Suppressor macrophage treated with lipopolysaccharide for 4 hours (primary cell): ENCODE results near the gene TNP2.
A peak's percentile ranks its signal among the peaks of the same experiment; 100 is the strongest.

ENCODE experiments used
- DNase-seq: peaks from one replicate; pipeline ENCODE4 v3.0.0-alpha.2; 2020

The TNP2 gene

GRCh38 chr16:11276896-11277593 lies 7.9 kb upstream of the TNP2 start:
- DNase-seq = no peak

DNA sequence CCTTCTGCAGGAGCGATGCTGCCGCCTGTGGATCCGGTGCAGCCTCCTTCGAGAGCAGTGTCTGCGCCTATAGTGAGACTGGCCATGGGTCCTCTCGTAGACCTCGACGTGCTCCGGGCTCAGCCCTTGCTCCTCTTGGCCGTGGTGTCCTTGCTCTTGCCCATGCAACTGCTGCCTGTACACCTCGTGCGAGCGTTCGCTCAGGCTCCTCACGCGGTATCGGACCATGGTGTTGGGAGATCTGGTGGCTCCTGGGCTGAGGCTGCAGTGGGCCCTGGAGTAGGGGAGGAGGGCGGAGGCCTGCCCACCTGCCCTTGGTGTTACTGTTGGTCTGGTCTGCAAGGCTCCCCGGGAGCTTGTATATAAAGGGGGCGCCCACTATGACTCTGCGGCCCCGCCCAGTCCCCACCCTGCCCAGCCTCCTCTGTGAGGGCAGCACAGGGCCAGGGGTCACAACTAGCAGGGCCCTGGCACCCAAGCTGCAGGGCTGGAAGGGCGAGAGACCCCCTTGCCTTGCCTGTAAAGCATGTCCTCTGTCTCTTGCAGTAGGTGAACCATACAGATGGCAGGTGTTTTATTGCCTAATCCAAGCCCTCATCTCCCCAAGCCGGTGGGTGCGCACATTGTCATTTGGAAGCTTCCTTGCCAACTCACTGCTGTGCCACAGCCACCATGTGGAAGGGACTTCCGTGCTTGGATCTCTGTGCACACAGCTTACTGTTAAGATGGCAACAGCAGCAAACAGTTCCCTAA lies 7.2 kb upstream of the TNP2 start, which contains the start of gene PRM2:
TSS of gene PRM2 (minus strand) at position 338 of the 753 bp plus-strand sequence. CDS start at position 228, 110 bp downstream.
- no peak for DNase-seq

DNA sequence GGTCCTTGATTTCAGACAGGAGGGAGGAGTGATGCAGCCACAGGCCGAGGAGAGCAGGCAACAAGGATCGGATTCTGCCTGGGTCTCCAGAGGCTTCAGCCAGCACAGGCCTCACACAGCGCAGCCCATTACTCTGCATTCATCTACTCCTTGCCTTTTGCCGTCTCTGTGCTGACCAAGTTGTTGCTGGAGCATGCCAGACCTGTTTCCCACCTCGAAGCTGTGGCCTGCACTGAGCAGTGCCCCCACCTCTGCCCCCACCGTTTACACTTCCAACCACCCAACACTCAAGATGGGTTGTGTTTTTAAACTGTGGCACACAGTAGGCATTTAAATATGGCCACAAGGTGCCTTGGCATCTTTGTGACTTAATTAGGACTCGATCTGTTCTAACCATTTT lies 5.8 kb upstream of the TNP2 start:
- no peak for DNase-seq

DNA sequence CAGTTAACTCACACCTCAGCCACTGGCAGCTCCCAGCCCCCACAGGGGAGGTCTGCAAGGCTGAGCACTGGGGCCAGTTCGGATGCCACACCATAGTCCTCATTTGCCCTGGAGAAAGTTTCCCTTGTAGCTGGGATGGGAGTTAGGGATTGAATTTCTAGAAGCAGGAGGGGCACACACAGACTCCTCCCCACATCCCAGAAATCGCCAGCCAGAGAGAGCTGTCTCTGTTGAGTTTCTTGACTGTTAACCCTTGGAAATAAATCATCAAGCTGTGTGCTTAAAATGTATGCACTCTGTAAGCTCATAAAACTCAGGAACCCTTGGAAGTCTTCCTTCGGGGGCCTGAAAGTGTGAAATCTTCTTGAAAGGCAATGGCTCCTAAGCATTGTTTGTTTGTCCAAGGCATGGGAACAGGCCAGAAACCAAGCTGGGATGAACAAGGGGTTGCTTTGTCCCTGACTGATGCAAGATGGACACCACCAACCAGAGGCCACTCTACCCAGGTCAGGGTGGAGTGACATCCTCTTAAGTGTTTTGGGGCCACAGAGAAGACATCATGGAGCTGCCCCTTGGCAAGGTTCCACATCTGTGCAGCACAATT lies 4.7 kb upstream of the TNP2 start:
- no peak for DNase-seq

- no peak for DNase-seq
Observed at GRCh38 chr16:11272921-11273720, 4.0 kb upstream of the TNP2 start, which contains the start of gene PRM3. PRM3 (minus strand) TSS chr16:11273629; CDS start chr16:11273595, 34 bp downstream.

- no peak for DNase-seq
Observed at GRCh38 chr16:11272484-11272883, 3.4 kb upstream of the TNP2 start.

DNA sequence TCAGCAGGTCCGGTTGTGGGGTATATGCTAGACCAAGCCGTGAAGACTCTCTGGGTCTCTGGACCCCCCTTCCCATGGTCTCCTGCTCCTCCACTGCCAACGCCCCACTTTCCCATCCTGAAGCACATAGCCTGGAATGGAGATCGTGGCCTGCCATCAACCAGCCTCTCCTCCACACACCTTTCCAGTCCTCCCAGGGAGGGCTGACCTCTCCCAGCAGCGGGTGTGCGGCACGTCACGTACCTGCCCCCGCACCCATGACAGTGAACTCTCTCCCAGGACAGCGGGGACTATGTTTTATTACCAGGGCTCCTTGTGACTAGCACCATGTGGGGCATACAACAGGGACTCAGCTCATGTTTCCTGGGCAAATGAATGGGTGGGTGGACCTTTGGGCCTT lies 2.5 kb upstream of the TNP2 start:
- DNase-seq = no peak

DNA sequence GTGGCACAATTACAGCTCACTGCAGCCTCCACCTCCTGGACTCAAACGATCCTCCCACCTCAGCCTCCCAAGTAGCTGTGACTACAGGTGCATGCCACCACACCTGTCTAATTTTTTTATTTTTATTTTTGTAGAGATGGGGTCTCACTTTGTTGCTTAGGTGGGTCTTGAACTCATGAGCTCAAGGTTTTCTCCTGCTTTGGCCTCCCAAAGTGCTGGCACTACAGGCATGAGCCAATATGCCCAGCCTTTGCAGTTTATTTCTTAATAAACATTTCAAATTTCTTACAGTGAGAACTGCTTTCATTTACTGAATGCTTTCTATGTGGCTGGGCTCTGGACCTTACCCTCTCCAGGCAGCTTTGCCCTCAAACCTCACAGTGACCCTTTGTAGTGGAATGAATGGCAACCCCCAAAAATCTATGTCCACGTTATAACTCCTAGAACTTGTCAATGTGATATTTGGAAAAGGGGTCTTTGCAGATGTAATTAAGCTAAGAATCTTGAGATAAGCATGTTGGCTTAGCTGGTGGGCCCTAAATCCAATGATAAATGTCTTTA lies 1.6 kb upstream of the TNP2 start:
- no peak for DNase-seq

- no peak for DNase-seq
Observed at GRCh38 chr16:11265124-11265523, 4.0 kb downstream of the TNP2 start.

GRCh38 chr16:11264155-11264832 lies 4.8 kb downstream of the TNP2 start:
- peak; percentile 26 for DNase-seq

DNA sequence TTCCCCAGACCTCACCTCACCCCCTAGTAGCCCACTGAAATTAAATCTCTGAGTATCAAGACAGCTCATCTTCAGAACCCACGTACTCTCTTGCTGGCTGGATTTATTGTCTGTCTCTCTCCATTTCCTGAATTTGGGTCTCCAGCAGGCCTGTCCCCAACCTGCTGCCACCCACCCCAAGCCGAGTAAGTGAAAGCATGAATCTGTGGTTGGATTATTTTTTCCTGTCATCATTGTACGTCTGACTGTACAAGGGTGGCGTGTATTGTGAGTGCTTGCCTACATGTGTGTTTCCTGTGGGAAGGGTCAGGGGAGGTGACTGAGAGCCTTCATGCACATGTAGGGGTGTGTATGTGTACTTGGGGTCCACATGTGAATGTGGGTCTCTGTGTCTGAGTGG lies 5.4 kb downstream of the TNP2 start:
- DNase-seq = no peak

GRCh38 chr16:11262915-11263314 lies 6.2 kb downstream of the TNP2 start:
- DNase-seq = no peak

- no peak for DNase-seq
Observed at GRCh38 chr16:11260596-11260966, 8.5 kb downstream of the TNP2 start.

- no peak for DNase-seq
Observed at GRCh38 chr16:11259655-11260595, 9.2 kb downstream of the TNP2 start.

DNA sequence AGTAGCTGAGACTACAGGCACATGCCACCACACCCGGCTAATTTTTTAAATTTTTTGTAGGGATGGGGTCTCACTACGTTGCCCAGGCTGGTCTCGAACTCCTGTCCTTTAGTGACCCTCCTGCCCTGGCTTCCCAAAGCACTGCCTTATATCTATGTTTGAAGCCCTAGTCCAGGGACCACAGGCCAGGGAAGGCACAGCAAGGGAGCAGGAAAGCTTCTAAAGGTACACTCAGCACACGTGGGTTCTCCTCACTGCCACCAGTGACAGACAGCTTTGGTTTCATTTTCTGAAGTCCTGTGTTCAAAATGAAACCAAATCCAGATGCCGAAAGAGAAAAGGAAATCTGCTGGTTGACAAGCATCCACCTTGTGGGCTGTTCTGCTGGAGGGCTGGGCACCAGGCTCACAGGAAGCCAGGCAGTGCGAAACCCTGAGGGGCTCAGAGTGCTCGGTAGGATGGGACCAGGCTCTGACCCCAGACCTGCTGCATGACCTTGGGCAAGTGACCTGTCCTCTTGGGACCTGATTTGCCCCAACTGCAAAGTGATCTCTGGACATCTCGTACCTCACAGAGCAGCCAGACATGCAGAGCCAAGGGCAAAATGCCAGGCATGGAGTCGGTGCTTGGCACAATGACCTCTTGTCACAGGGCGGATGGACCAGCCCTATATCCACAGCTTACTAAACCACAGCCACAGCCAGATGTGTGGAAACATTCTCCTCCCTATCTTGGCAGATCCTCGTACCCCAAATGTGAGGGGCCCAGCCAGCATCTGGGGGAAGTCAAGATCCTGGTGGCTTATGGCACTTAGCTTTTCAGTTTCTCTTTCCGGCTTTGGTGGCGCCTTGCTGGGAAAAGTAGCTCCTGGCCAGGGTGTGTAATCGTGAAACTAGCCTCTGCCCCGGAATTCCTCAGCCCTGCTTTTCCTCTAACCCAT lies 10.3 kb downstream of the TNP2 start:
- peak; percentile 89 for DNase-seq

DNA sequence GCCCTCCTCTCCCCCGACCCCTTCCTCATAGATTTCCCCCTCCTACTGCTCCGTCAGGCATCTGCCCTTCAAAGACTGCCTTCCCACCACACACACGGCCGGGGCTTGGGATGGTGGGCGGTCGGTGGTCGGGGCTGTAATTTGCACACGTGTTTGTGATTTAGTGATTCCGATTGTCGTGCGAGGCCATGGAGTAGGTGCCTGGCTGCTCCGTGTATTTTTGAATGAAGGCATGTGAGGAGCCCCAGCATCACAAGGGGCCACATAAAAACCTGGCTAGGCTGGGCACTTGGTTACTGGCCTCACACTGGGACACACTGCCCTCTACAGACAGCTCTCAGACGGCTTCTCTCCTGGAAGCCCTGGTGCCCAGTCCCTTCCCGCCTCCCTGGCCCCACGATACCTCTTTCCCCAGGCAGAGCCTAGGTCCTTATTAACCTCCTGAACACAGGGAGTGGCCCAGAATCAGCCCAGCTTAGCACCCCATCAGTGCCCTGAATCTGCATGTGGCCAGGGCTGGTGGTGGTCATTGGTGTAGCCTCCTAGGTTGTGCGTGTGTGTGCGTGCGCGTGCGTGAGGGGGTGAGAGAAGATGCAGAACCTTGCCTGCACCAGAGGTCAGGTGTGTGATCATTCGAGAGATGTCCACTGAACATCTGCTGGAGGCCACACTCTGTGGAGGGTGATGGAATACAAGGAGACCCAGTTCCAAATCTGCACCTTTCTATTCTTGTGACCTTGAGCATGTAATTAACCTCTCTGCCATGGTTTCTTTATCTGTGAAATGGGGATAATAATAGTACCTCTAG lies 11.8 kb downstream of the TNP2 start:
- DNase-seq = peak; percentile 89

- DNase-seq = peak; percentile 81
Observed at GRCh38 chr16:11256661-11257130, 12.4 kb downstream of the TNP2 start.
